K562 (cell line): ENCODE results near the gene PRTN3. TPM values are rescaled to one million over a fixed set of nuclear protein-coding genes. Genes with fewer than 3 reads are reported as not detected.
A peak's percentile ranks its signal among the peaks of the same experiment; 100 is the strongest.

Experiments used
- CREM ChIP-seq: IDR thresholded peaks from 2 replicates; pipeline ENCODE4 v1.6.1; 2014; ENCODE audit warnings: antibody characterized with exemption, low read depth
- DACH1 ChIP-seq: fragments of 450-650 bp; IDR thresholded peaks from 2 replicates; pipeline ENCODE4 v1.6.1; 2018; ENCODE audit not compliant: partially characterized antibody
- EZH2 ChIP-seq: IDR thresholded peaks from 2 replicates; pipeline ENCODE4 v1.6.1; 2012; ENCODE audit warnings: low read depth, mild to moderate bottlenecking, inconsistent platforms, low read length, borderline replicate concordance
- KDM5B ChIP-seq: fragments of 200-600 bp; sonication (generic); IDR thresholded peaks from 2 replicates; pipeline ENCODE4 v1.6.1; 2012; ENCODE audit warnings: low read depth, mild to moderate bottlenecking, moderate library complexity, low read length, control low read depth, inconsistent platforms; ENCODE audit not compliant: insufficient replicate concordance
- MAZ ChIP-seq, 2 experiments: fragments of 450-650 bp in 1 of 2; sonication (generic) in 1 of 2; formaldehyde crosslinking; IDR thresholded peaks in 1 of 2; conservative IDR thresholded peaks in 1 of 2; 2 replicates each; pipeline versions ENCODE4 v1.4.0 to v1.5.0; 2020; ENCODE audit warnings: mild to moderate bottlenecking in 1 of 2, missing genetic modification reagents in 1 of 2
- MBD2 ChIP-seq: sonication (generic); IDR thresholded peaks from 2 replicates; pipeline ENCODE4 v1.6.1; 2016; ENCODE audit warnings: low read depth, borderline replicate concordance
- PCBP2 ChIP-seq: fragments of 200-400 bp; formaldehyde crosslinking; IDR thresholded peaks from 2 replicates; pipeline ENCODE4 v1.6.1; 2018; ENCODE audit warnings: low read length, low read depth, mild to moderate bottlenecking, moderate library complexity; ENCODE audit not compliant: poor library complexity, severe bottlenecking
- RAD21 ChIP-seq, 2 experiments: fragments of 250-450 bp in 1 of 2; fragments of 450-650 bp in 1 of 2; sonication (Bioruptor Pico) in 1 of 2; formaldehyde crosslinking in 1 of 2; IDR thresholded peaks in 1 of 2; conservative IDR thresholded peaks in 1 of 2; 2 replicates each; pipeline versions ENCODE4 v1.4.0 to v1.8.0; 2020 to 2022; ENCODE audit warnings: mild to moderate bottlenecking in 2 of 2, moderate library complexity in 1 of 2
- SIN3B ChIP-seq: fragments of 450-650 bp; IDR thresholded peaks from 2 replicates; pipeline ENCODE4 v1.6.1; 2017; ENCODE audit warnings: low read depth, mild to moderate bottlenecking, moderate library complexity
- SMARCE1 ChIP-seq: fragments of 450-650 bp; IDR thresholded peaks from 2 replicates; pipeline ENCODE4 v1.7.1; 2016; ENCODE audit warnings: mild to moderate bottlenecking
- ZC3H4 ChIP-seq: sonication (generic); formaldehyde crosslinking; IDR thresholded peaks from 2 replicates; pipeline ENCODE4 v1.9.0; 2021; ENCODE audit warnings: missing genetic modification reagents, borderline replicate concordance
- ZNF384 ChIP-seq: IDR thresholded peaks from 2 replicates; pipeline ENCODE4 v1.6.1; 2012; ENCODE audit warnings: low read depth, low read length, improper control_type of control experiment
- ZNF507 ChIP-seq: conservative IDR thresholded peaks from 2 replicates; pipeline ENCODE4 v1.6.1; 2017; ENCODE audit warnings: missing genetic modification characterization, missing compliant biosample characterization
- ZNF584 ChIP-seq: fragments of 200-800 bp; sonication (Bioruptor generic); IDR thresholded peaks from 2 replicates; pipeline ENCODE4 v1.6.1; 2016; ENCODE audit warnings: low read depth, mild to moderate bottlenecking, missing genetic modification characterization, missing compliant biosample characterization
- polyA plus RNA-seq, 8 experiments: library from polyadenylated mRNA; depleted of rRNA in 4 of 8; stranded (reverse) in 5 of 8; unstranded in 3 of 8; fragments of >200 nt; fragmentation: Nextera tagmentation in 2 of 8; fragmentation: Illumina TruSeq in 1 of 8; extraction: Ambion mirVana in 2 of 8; extraction: Trizol in 1 of 8; gene quantifications; 2 replicates each; pipeline versions ENCODE4 v1.2.1 to v1.2.3, GENCODE V29; 2011 to 2014; ENCODE audit warnings: inconsistent platforms in 1 of 8, missing spikeins in 1 of 8
- total RNA-seq, 7 experiments: library from RNA; depleted of rRNA in 6 of 7; stranded (reverse); fragments of >200 nt in 6 of 7; fragmentation: Illumina TruSeq in 2 of 7; extraction: Trizol in 2 of 7; gene quantifications; 2 replicates each; pipeline versions ENCODE4 v1.2.1 to v1.2.3, GENCODE V29; 2011 to 2021; ENCODE audit warnings: low replicate concordance in 1 of 7
- TF ChIP-seq, protein P1 (sequence below): fragments of 450-650 bp; IDR thresholded peaks from 2 replicates; pipeline ENCODE4 v1.7.1; 2018; ENCODE audit warnings: mild to moderate bottlenecking, low read depth; ENCODE audit not compliant: partially characterized antibody
- TF ChIP-seq, protein P2 (sequence below): fragments of 150-350 bp; IDR thresholded peaks from 2 replicates; pipeline ENCODE4 v1.6.1; 2014; ENCODE audit warnings: low read depth, mild to moderate bottlenecking, low read length, borderline replicate concordance
- TF ChIP-seq, protein P3 (sequence below), 3 experiments: fragments of 200-800 bp in 1 of 3; sonication (Bioruptor generic) in 1 of 3; sonication (generic) in 1 of 3; formaldehyde crosslinking in 1 of 3; IDR thresholded peaks; 2 replicates each; pipeline versions ENCODE4 v1.6.1 to v1.8.0; 2016 to 2022; ENCODE audit warnings: mild to moderate bottlenecking in 2 of 3, missing compliant biosample characterization in 2 of 3, missing genetic modification characterization in 2 of 3, missing genetic modification reagents in 1 of 3

Gene PRTN3
- total and polyA plus RNA-seq, 9 of the 15 experiments (the other 6 are each of a cell fraction or from before 2014, with no cell fraction given), result 0.14 to 0.86 (median 0.43) TPM; not detected in 3

DNA sequence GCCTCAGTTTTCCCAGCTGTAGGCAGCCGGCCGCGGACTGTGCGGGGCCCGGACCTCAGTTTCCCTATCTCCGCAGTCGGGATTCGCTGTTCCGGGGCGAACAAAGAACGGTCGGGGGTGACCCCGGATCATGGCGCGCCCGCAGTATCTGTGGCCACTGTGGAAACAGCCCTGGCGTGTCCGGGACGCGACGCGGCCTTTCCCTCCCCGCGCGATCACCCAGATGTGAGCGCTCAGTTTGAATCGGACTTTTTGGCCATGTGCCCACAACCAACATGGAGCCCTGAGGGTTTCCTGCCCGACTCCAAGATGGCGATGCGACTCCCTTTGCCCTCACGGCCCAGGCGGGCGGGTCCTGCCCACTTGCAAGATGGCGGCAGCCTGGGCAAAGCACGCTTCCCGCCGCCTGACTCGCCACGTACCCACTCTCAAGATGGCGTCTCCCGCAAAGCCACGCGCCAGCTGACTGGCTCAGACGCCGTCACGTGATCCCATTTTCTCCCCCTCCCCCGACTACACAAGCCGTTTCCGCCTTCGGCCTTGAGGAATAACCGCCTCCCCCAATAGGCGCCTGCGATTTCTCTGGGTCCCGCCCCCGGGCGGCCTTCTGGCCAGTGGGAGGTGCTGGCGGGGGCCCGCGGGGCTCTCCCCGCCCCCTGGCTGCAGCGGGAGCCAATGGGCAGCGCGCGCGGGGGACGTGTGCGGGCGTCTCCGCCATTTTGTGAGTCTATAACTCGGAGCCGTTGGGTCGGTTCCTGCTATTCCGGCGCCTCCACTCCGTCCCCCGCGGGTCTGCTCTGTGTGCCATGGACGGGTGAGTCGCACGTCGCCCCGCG is 43.9 kb upstream of the PRTN3 start, which contains the start of gene PTBP1 (continued):
- TF ChIP-seq RAD21 (CRISPR knock-in tag; conservative IDR thresholded peaks at IDR 0.05 in 1 of 2, IDR thresholded peaks at IDR 0.05 in 1 of 2), result 0 out of 4 replicates have a peak, but pooled peaks of 1 of the 2 experiments have one; percentile 18
- no peak for TF ChIP-seq EZH2
- no peak for TF ChIP-seq SMARCE1
- TF ChIP-seq ZNF584 (CRISPR knock-in tag), result peak; percentile 89
- TF ChIP-seq MAZ (CRISPR knock-in tag; conservative IDR thresholded peaks at IDR 0.05 in 1 of 2, IDR thresholded peaks at IDR 0.05 in 1 of 2), result peak; percentile 91 to 92
- TF ChIP-seq ZNF507 (tag), result no peak
- TF ChIP-seq DACH1, result peak; percentile 70
- peak; percentile 50 for TF ChIP-seq KDM5B
- no peak for TF ChIP-seq PCBP2
- peak; percentile 91 for TF ChIP-seq CREM
- TF ChIP-seq, protein P1, sequence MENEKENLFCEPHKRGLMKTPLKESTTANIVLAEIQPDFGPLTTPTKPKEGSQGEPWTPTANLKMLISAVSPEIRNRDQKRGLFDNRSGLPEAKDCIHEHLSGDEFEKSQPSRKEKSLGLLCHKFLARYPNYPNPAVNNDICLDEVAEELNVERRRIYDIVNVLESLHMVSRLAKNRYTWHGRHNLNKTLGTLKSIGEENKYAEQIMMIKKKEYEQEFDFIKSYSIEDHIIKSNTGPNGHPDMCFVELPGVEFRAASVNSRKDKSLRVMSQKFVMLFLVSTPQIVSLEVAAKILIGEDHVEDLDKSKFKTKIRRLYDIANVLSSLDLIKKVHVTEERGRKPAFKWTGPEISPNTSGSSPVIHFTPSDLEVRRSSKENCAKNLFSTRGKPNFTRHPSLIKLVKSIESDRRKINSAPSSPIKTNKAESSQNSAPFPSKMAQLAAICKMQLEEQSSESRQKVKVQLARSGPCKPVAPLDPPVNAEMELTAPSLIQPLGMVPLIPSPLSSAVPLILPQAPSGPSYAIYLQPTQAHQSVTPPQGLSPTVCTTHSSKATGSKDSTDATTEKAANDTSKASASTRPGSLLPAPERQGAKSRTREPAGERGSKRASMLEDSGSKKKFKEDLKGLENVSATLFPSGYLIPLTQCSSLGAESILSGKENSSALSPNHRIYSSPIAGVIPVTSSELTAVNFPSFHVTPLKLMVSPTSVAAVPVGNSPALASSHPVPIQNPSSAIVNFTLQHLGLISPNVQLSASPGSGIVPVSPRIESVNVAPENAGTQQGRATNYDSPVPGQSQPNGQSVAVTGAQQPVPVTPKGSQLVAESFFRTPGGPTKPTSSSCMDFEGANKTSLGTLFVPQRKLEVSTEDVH, result peak; percentile 90
- TF ChIP-seq SIN3B, result 0 out of 2 replicates have a peak, but pooled peaks have one; percentile 38
- peak; percentile 21; the same call in 1 of the 2 replicates for TF ChIP-seq ZNF384
- TF ChIP-seq MBD2, result peak; percentile 94
- TF ChIP-seq, protein P2, sequence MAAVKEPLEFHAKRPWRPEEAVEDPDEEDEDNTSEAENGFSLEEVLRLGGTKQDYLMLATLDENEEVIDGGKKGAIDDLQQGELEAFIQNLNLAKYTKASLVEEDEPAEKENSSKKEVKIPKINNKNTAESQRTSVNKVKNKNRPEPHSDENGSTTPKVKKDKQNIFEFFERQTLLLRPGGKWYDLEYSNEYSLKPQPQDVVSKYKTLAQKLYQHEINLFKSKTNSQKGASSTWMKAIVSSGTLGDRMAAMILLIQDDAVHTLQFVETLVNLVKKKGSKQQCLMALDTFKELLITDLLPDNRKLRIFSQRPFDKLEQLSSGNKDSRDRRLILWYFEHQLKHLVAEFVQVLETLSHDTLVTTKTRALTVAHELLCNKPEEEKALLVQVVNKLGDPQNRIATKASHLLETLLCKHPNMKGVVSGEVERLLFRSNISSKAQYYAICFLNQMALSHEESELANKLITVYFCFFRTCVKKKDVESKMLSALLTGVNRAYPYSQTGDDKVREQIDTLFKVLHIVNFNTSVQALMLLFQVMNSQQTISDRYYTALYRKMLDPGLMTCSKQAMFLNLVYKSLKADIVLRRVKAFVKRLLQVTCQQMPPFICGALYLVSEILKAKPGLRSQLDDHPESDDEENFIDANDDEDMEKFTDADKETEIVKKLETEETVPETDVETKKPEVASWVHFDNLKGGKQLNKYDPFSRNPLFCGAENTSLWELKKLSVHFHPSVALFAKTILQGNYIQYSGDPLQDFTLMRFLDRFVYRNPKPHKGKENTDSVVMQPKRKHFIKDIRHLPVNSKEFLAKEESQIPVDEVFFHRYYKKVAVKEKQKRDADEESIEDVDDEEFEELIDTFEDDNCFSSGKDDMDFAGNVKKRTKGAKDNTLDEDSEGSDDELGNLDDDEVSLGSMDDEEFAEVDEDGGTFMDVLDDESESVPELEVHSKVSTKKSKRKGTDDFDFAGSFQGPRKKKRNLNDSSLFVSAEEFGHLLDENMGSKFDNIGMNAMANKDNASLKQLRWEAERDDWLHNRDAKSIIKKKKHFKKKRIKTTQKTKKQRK, result peak; percentile 88
- TF ChIP-seq, protein P3, sequence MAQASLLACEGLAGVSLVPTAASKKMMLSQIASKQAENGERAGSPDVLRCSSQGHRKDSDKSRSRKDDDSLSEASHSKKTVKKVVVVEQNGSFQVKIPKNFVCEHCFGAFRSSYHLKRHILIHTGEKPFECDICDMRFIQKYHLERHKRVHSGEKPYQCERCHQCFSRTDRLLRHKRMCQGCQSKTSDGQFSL (CRISPR knock-in tag; IDR thresholded peaks at IDR 0.05), result no peak
- TF ChIP-seq, protein P3 (tag; IDR thresholded peaks at IDR 0.05), result no peak
- no peak for TF ChIP-seq ZC3H4 (CRISPR knock-in tag)
